Measurements from ENCODE around the gene RNF40.

GRCh38 chr16:30820952-30821421 lies 58.9 kb downstream of the RNF40 start:
- TF ChIP-seq CREB1 (IDR thresholded peaks at IDR 0.05; ENCODE audit: low read depth) (no peak), MAX (IDR thresholded peaks at IDR 0.05) (no peak), EP300 (IDR thresholded peaks at IDR 0.05; ENCODE audit: borderline replicate concordance) (no peak), RAD21 (IDR thresholded peaks at IDR 0.05; ENCODE audit: low read depth) (no peak), TAF1 (IDR thresholded peaks at IDR 0.05; ENCODE audit: low read depth) (no peak), TCF12 (IDR thresholded peaks at IDR 0.05; ENCODE audit: low read depth) (no peak), USF1 (IDR thresholded peaks at IDR 0.05) (no peak), FOXM1 (IDR thresholded peaks at IDR 0.05; ENCODE audit: borderline replicate concordance, low read depth) (no peak)
